Ishikawa (cell line): ENCODE data around the gene ARSB.

Experiments used
- EP300 ChIP-seq: IDR thresholded peaks from 2 replicates; pipeline ENCODE4 v1.6.1; 2012; ENCODE audit warnings: borderline replicate concordance
- TAF1 ChIP-seq: IDR thresholded peaks from 2 replicates; pipeline ENCODE4 v1.6.1; 2012; ENCODE audit warnings: low read depth, mild to moderate bottlenecking
- TCF12 ChIP-seq: IDR thresholded peaks from 2 replicates; pipeline ENCODE4 v1.6.1; 2012; ENCODE audit warnings: low read depth
- TF ChIP-seq, protein P1 (sequence below): IDR thresholded peaks from 2 replicates; pipeline ENCODE4 v1.6.1; 2012; ENCODE audit warnings: low read depth, mild to moderate bottlenecking

DNA sequence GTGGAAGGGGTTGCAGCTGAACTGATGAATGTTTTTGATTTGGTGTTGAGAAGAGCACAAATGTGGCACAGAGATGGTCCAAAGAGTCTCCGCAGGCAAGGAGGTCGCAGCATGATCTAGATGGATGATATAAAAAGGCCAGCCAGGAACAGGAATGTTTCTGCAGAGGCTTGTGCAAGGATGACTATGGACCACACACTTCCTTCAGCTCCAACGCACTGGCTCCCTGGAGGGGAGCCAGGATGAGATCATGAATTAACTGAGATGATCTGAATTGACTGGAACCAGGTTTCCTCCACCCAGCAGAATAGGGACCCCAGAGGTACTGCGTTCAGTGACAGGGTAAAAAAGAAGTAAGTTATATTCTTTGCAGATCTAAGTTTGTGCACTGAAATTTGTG is 89.0 kb downstream of the ARSB start:
- TF ChIP-seq TCF12 (no peak), EP300 (no peak), TAF1 (no peak)
- TF ChIP-seq, protein P1, sequence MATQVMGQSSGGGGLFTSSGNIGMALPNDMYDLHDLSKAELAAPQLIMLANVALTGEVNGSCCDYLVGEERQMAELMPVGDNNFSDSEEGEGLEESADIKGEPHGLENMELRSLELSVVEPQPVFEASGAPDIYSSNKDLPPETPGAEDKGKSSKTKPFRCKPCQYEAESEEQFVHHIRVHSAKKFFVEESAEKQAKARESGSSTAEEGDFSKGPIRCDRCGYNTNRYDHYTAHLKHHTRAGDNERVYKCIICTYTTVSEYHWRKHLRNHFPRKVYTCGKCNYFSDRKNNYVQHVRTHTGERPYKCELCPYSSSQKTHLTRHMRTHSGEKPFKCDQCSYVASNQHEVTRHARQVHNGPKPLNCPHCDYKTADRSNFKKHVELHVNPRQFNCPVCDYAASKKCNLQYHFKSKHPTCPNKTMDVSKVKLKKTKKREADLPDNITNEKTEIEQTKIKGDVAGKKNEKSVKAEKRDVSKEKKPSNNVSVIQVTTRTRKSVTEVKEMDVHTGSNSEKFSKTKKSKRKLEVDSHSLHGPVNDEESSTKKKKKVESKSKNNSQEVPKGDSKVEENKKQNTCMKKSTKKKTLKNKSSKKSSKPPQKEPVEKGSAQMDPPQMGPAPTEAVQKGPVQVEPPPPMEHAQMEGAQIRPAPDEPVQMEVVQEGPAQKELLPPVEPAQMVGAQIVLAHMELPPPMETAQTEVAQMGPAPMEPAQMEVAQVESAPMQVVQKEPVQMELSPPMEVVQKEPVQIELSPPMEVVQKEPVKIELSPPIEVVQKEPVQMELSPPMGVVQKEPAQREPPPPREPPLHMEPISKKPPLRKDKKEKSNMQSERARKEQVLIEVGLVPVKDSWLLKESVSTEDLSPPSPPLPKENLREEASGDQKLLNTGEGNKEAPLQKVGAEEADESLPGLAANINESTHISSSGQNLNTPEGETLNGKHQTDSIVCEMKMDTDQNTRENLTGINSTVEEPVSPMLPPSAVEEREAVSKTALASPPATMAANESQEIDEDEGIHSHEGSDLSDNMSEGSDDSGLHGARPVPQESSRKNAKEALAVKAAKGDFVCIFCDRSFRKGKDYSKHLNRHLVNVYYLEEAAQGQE = no peak
